OCI-LY7 (cell line): ENCODE results near the gene CPNE4. TPM values are rescaled to one million over a fixed set of nuclear protein-coding genes. Genes with fewer than 3 reads are reported as not detected.

Experiments
- BruUV-seq: library from RNA; stranded (reverse); fragments of 400-500 nt; replicated peaks from 2 replicates; lab custom pipeline; 2021; lab: Mats Ljungman, UMichigan
- CTCF ChIA-PET: fragments of 300-600 bp; sonication (Branson Sonifier 250); formaldehyde crosslinking; loops from one replicate; lab custom pipeline; 2022; ENCODE audit warnings: antibody characterized with exemption; ENCODE audit not compliant: unreplicated experiment; lab: Charles Lee
- POLR2A ChIA-PET: fragments of 300-600 bp; sonication (Branson Sonifier 250); formaldehyde crosslinking; loops from one replicate; lab custom pipeline; 2022; ENCODE audit warnings: antibody characterized with exemption; lab: Charles Lee
- DNase-seq: peaks from one replicate; pipeline ENCODE4 v3.0.0-alpha.2; 2015; ENCODE audit warnings: low spot score
- H2AFZ ChIP-seq: fragments of 200-600 bp; sonication (generic), shearing (Covaris generic); 2 replicates; pipeline ENCODE4 v1.6.1; 2014; ENCODE audit warnings: mild to moderate bottlenecking, antibody characterized with exemption, low read length, moderate library complexity
- H3K27ac ChIP-seq: fragments of 200-600 bp; sonication (generic); 2 replicates; pipeline ENCODE4 v1.5.1; 2014; ENCODE audit warnings: mixed run types, low read depth, mild to moderate bottlenecking, moderate library complexity, low read length, inconsistent platforms; ENCODE audit not compliant: poor library complexity, severe bottlenecking
- H3K36me3 ChIP-seq: fragments of 200-600 bp; sonication (generic); 2 replicates; pipeline ENCODE4 v1.6.1; 2014; ENCODE audit warnings: mild to moderate bottlenecking, antibody characterized with exemption, low read length, moderate library complexity, mixed read lengths; ENCODE audit not compliant: insufficient read depth
- H3K4me1 ChIP-seq: fragments of 200-600 bp; sonication (generic); 2 replicates; pipeline ENCODE4 v1.5.1; 2014; ENCODE audit warnings: mild to moderate bottlenecking, low read length; ENCODE audit not compliant: insufficient read depth, poor library complexity, severe bottlenecking
- H3K4me2 ChIP-seq: fragments of 200-600 bp; sonication (generic); 2 replicates; pipeline ENCODE4 v1.6.1; 2014; ENCODE audit warnings: mild to moderate bottlenecking, low read length
- H3K4me3 ChIP-seq: fragments of 200-600 bp; sonication (generic); 2 replicates; pipeline ENCODE4 v1.5.1; 2014; ENCODE audit warnings: mild to moderate bottlenecking, low read depth, low read length; ENCODE audit not compliant: poor library complexity, severe bottlenecking
- H3K79me2 ChIP-seq: fragments of 200-600 bp; sonication (generic); 2 replicates; pipeline ENCODE4 v1.6.1; 2016; ENCODE audit warnings: low read depth, mild to moderate bottlenecking, low read length, moderate library complexity, mixed read lengths; ENCODE audit not compliant: insufficient read depth
- H3K9me2 ChIP-seq: fragments of 200-600 bp; sonication (generic); 2 replicates; pipeline ENCODE4 v1.6.1; 2016; ENCODE audit warnings: mild to moderate bottlenecking, low read length, mixed read lengths; ENCODE audit not compliant: insufficient read depth
- H3K9me3 ChIP-seq: fragments of 200-600 bp; sonication (generic); 2 replicates; pipeline ENCODE4 v1.6.1; 2014; ENCODE audit warnings: mild to moderate bottlenecking, mixed run types, low read length, mixed read lengths
- H4K20me1 ChIP-seq: fragments of 200-600 bp; sonication (generic); 2 replicates; pipeline ENCODE4 v1.6.1; 2014; ENCODE audit warnings: mild to moderate bottlenecking, antibody characterized with exemption, low read length, moderate library complexity, mixed read lengths; ENCODE audit not compliant: insufficient read depth
- EZH2phosphoT487 ChIP-seq: fragments of 200-600 bp; sonication (generic); IDR thresholded peaks from 2 replicates; pipeline ENCODE4 v1.6.1; 2018; ENCODE audit warnings: low read depth, borderline replicate concordance, mild to moderate bottlenecking, mixed run types, antibody characterized with exemption, low read length, moderate library complexity, mixed read lengths
- intact Hi-C: fragments of 100-400 bp; cut with micrococcal nuclease; formaldehyde crosslinking; loops from one replicate; pipeline ENCODE4 v1.10.0; 2022; ENCODE audit not compliant: unreplicated experiment
- total RNA-seq, 2 experiments: library from RNA; depleted of rRNA in 1 of 2; stranded (reverse); fragments of >200 nt in 1 of 2; shearing (Covaris generic) in 1 of 2; gene quantifications; 2 replicates each; pipeline ENCODE4 v1.2.3, GENCODE V29; 2014 to 2022
- TF ChIP-seq, protein P1 (sequence below): fragments of 200-600 bp; sonication (generic); conservative IDR thresholded peaks from 2 replicates; pipeline ENCODE4 v1.5.1; 2014; ENCODE audit warnings: mild to moderate bottlenecking, antibody characterized with exemption, low read length, moderate library complexity, mixed read lengths

The CPNE4 gene
- total RNA-seq, 2 experiments from 2014 or later: not detected

DNA sequence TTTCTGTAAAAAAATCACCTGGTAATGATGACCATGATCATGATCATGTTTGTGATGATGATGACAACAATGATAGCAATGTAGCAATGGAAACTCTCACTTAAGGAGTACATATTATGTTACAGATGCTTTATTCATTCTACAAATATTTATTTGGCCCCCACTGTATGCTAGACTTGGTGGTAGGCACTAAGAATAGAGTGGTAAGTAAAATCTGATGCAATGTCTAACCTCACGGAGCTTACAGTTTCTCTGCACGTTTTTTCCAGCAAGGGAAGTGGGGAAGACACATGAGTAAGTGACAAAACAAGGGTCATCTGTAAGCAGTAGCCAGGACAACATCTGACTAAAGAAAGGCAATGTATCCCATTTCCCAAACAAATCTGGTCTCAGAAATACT, 332.7 kb downstream of the CPNE4 start:
- H3K9me3 ChIP-seq: no peaks in the 10 kb centered on the region
- H2AFZ ChIP-seq: no peak overlapping the region
- no peaks in the 10 kb centered on the region for H3K36me3 ChIP-seq
- H3K27ac ChIP-seq: no peak overlapping the region
- no peak overlapping the region for H3K4me3 ChIP-seq
- no peaks in the 10 kb centered on the region for H3K4me1 ChIP-seq
- H3K9me2 ChIP-seq: no peaks in the 10 kb centered on the region
- DNase-seq: no peak
- H4K20me1 ChIP-seq: no peaks in the 10 kb centered on the region
- ChIA-PET POLR2A (no interaction called here), CTCF (no interaction called here)
- intact Hi-C loops: no loop called here
- no peak for TF ChIP-seq EZH2phosphoT487
- TF ChIP-seq, protein P1, sequence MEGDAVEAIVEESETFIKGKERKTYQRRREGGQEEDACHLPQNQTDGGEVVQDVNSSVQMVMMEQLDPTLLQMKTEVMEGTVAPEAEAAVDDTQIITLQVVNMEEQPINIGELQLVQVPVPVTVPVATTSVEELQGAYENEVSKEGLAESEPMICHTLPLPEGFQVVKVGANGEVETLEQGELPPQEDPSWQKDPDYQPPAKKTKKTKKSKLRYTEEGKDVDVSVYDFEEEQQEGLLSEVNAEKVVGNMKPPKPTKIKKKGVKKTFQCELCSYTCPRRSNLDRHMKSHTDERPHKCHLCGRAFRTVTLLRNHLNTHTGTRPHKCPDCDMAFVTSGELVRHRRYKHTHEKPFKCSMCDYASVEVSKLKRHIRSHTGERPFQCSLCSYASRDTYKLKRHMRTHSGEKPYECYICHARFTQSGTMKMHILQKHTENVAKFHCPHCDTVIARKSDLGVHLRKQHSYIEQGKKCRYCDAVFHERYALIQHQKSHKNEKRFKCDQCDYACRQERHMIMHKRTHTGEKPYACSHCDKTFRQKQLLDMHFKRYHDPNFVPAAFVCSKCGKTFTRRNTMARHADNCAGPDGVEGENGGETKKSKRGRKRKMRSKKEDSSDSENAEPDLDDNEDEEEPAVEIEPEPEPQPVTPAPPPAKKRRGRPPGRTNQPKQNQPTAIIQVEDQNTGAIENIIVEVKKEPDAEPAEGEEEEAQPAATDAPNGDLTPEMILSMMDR: no peak
- no TSS peak for BruUV-seq
- H3K4me2 ChIP-seq: no peak overlapping the region
- H3K79me2 ChIP-seq: no peaks in the 10 kb centered on the region

DNA sequence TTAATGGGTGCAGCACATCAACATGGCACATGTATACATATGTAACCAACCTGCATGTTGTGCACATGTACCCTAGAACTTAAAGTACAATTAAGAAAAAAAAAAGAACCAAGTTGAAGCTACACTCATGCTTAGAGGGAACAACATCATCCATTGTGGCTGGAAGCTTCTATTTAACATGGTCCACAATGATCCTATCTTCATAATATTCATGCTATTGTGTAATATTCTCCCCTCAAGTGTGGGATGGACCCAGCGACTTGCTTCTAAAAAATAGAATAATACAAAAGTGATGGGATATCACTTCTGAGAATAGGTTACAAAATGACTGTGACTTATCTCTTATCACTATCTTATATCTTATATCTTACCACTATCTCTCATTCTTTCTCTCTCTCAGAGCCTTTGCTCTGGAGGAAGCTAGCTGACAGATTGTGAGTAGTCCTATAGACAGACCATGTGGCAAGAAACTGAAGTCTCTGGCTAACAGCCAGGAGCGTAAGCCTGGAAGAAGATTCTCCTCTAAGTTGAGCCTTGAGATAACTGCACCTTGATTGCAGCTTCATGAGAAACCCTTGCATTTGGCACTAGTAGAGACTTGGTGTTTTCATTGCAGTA, 333.6 kb downstream of the CPNE4 start:
- intact Hi-C loops: no loop called here

DNA sequence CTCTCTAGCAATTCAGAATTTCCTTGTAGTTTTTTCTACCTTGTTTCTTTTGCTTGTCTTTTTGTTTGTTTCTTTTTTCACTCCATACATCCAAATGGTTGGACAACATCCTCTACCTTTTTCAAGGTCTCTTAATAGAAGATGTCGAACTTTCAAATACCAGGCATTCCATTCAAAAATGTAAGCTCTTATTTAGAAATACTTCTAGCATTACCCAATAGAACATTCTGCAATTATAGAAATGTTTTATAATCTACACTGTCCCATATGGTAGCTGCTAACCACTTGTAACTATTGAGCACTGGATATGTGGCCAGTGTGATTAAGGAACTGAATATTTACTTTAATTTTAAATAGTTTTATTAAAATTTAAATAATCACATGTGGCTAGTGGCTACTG, 335.8 kb downstream of the CPNE4 start:
- BruUV-seq: no TSS peak
- H2AFZ ChIP-seq: no peak overlapping the region

More for the DNA sequence above, 333.6 kb downstream of the CPNE4 start:
- no peaks in the 10 kb centered on the region for H3K79me2 ChIP-seq
- H2AFZ ChIP-seq: no peak overlapping the region
- no peaks in the 10 kb centered on the region for H4K20me1 ChIP-seq
- H3K9me3 ChIP-seq: no peaks in the 10 kb centered on the region
- no peak overlapping the region for H3K4me3 ChIP-seq
- H3K36me3 ChIP-seq: no peaks in the 10 kb centered on the region
- H3K27ac ChIP-seq: no peak overlapping the region
- ChIA-PET POLR2A (no interaction called here), CTCF (no interaction called here)
- no peak for DNase-seq
- TF ChIP-seq, protein P1: no peak
- no peak for TF ChIP-seq EZH2phosphoT487
- no TSS peak for BruUV-seq
- H3K4me1 ChIP-seq: no peaks in the 10 kb centered on the region
- no peaks in the 10 kb centered on the region for H3K9me2 ChIP-seq
- no peak overlapping the region for H3K4me2 ChIP-seq

More for the DNA sequence above, 335.8 kb downstream of the CPNE4 start:
- Histone ChIP-seq H3K4me1 (no peaks in the 10 kb centered on the region), H3K9me2 (no peaks in the 10 kb centered on the region), H3K36me3 (no peaks in the 10 kb centered on the region), H3K4me2 (no peak overlapping the region), H3K9me3 (no peaks in the 10 kb centered on the region), H3K4me3 (no peak overlapping the region), H3K27ac (no peak overlapping the region), H3K79me2 (no peaks in the 10 kb centered on the region), H4K20me1 (no peaks in the 10 kb centered on the region)
- intact Hi-C loops: no loop called here
- POLR2A ChIA-PET: interaction anchor here (0.6 kb wide), 1 partner anchor 33 kb away, joined by 3 read pairs; no protein-coding TSS in a partner anchor
- TF ChIP-seq, protein P1: no peak
- TF ChIP-seq EZH2phosphoT487: no peak
- DNase-seq: no peak
- CTCF ChIA-PET: no interaction called here
